Upper lobe of left lung (tissue), 4 donors: ENCODE results near the gene NELFCD.

Source experiments
- CTCF ChIP-seq, 6 experiments: fragments of 450-650 bp in 4 of 6; fragments of 200-600 bp in 2 of 6; sonication (generic) in 2 of 6; IDR thresholded peaks; one replicate each; pipeline ENCODE4 v1.5.1; 2016 to 2019; ENCODE audit warnings: antibody characterized with exemption in 6 of 6
- EP300 ChIP-seq, 4 donors: sonication (generic); formaldehyde crosslinking; IDR thresholded peaks; one replicate each; pipeline ENCODE4 v1.5.1; 2017; ENCODE audit warnings: antibody characterized with exemption in 4 of 4, control low read depth in 2 of 4
- POLR2A ChIP-seq, 4 donors: fragments of 450-650 bp; IDR thresholded peaks; one replicate each; pipeline ENCODE4 v1.5.1; 2016 to 2017; ENCODE audit warnings: antibody characterized with exemption in 4 of 4, mild to moderate bottlenecking in 2 of 4
- POLR2AphosphoS5 ChIP-seq, 2 donors: sonication (generic); formaldehyde crosslinking; IDR thresholded peaks; one replicate each; pipeline ENCODE4 v1.5.1; 2017; ENCODE audit warnings: antibody characterized with exemption in 2 of 2

- TF ChIP-seq CTCF (IDR thresholded peaks at IDR 0.05), result no peak
- no peak for TF ChIP-seq EP300 (IDR thresholded peaks at IDR 0.05)
- TF ChIP-seq POLR2A (IDR thresholded peaks at IDR 0.05), result no peak
- TF ChIP-seq POLR2AphosphoS5 (IDR thresholded peaks at IDR 0.05), result no peak
Observed at GRCh38 chr20:59037386-59037785, 56.3 kb downstream of the NELFCD start.
